Activated T-cell treated with anti-CD3 and anti-CD28 coated beads, Interleukin-2, amount 50 U/mL, for 4 hours (primary cell): ENCODE results near the gene SBF2. TPM values are rescaled to one million over a fixed set of nuclear protein-coding genes. Genes with fewer than 3 reads are reported as not detected.
"Not testable (repeated sequence)": the region's sequence is repeated elsewhere in the genome, so short reads cannot be mapped to it uniquely, and the experiment has no call there.

Experiments used
- ATAC-seq, 2 donors: fragments of 200-7000 bp; cut with Tn5 transposase; one replicate each; pipeline ENCODE4 v1.10.0; 2021
- DNase-seq: peaks from one replicate; pipeline ENCODE4 v3.0.0-alpha.2; 2020
- H3K27me3 Mint-ChIP-seq: one replicate; pipeline ENCODE4 v1.8.0; 2021; ENCODE audit warnings: low read depth, mixed read lengths
- H3K36me3 Mint-ChIP-seq: one replicate; pipeline ENCODE4 v1.8.0; 2022; ENCODE audit warnings: mixed read lengths; ENCODE audit not compliant: insufficient read depth
- H3K4me1 Mint-ChIP-seq: one replicate; pipeline ENCODE4 v1.8.0; 2021; ENCODE audit warnings: low read depth, mixed read lengths
- H3K4me3 Mint-ChIP-seq: one replicate; pipeline ENCODE4 v1.8.0; 2021; ENCODE audit warnings: mild to moderate bottlenecking, moderate library complexity, mixed read lengths
- H3K9me3 Mint-ChIP-seq: one replicate; pipeline ENCODE4 v1.8.0; 2021; ENCODE audit warnings: mixed read lengths
- total RNA-seq, 3 donors: library from RNA; stranded (reverse); gene quantifications; one replicate each; pipeline ENCODE4 v1.2.1, GENCODE V29; 2021

The SBF2 gene
- total RNA-seq, 3 donors from 2014 or later, result 3.0 to 6.9 (median 3.5) TPM

- DNase-seq, result no peak
- Mint-ChIP-seq H3K4me1 (no peaks in the 10 kb centered on the region), H3K36me3 (peaks cover 8% of the 10 kb centered on the region), H3K27me3 (no peaks in the 10 kb centered on the region), H3K9me3 (peaks cover 3% of the 10 kb centered on the region), H3K4me3 (no peak overlapping the region)
- no peak for ATAC-seq
Observed at GRCh38 chr11:9950462-9950861, 343.6 kb downstream of the SBF2 start.

- no peak for ATAC-seq
- H3K27me3 Mint-ChIP-seq, result no peaks in the 10 kb centered on the region
- DNase-seq, result no peak
- H3K4me3 Mint-ChIP-seq, result no peak overlapping the region
- H3K4me1 Mint-ChIP-seq, result no peaks in the 10 kb centered on the region
- H3K36me3 Mint-ChIP-seq, result peaks cover 9% of the 10 kb centered on the region
- H3K9me3 Mint-ChIP-seq, result peaks cover 9% of the 10 kb centered on the region
Observed at GRCh38 chr11:9947231-9947864, 346.7 kb downstream of the SBF2 start.

- H3K27me3 Mint-ChIP-seq, H3K36me3 Mint-ChIP-seq, H3K4me1 Mint-ChIP-seq, ATAC-seq, DNase-seq, H3K9me3 Mint-ChIP-seq, H3K4me3 Mint-ChIP-seq: not testable (repeated sequence)
Observed at GRCh38 chr11:9945680-9946079, 348.3 kb downstream of the SBF2 start.

GRCh38 chr11:9943386-9944110 lies 350.5 kb downstream of the SBF2 start:
- H3K4me3 Mint-ChIP-seq, result no peak overlapping the region
- no peaks in the 10 kb centered on the region for H3K4me1 Mint-ChIP-seq
- no peak for ATAC-seq
- H3K36me3 Mint-ChIP-seq, result peaks cover 5% of the 10 kb centered on the region
- H3K9me3 Mint-ChIP-seq, result peaks cover 9% of the 10 kb centered on the region
- no peaks in the 10 kb centered on the region for H3K27me3 Mint-ChIP-seq
- no peak for DNase-seq

GRCh38 chr11:9941991-9942390 lies 352.0 kb downstream of the SBF2 start:
- Mint-ChIP-seq H3K4me3 (no peak overlapping the region), H3K4me1 (no peaks in the 10 kb centered on the region), H3K9me3 (peaks cover 9% of the 10 kb centered on the region), H3K36me3 (peaks cover 3% of the 10 kb centered on the region), H3K27me3 (no peaks in the 10 kb centered on the region)
- DNase-seq (no peak), ATAC-seq (no peak)

GRCh38 chr11:9939150-9939549 lies 354.9 kb downstream of the SBF2 start:
- not testable (repeated sequence) for H3K9me3 Mint-ChIP-seq, H3K36me3 Mint-ChIP-seq, H3K27me3 Mint-ChIP-seq, DNase-seq, ATAC-seq, H3K4me3 Mint-ChIP-seq, H3K4me1 Mint-ChIP-seq

GRCh38 chr11:9936754-9937153 lies 357.3 kb downstream of the SBF2 start:
- H3K36me3 Mint-ChIP-seq, result peaks cover 14% of the 10 kb centered on the region
- H3K27me3 Mint-ChIP-seq, result no peaks in the 10 kb centered on the region
- no peak overlapping the region for H3K4me3 Mint-ChIP-seq
- no peak for ATAC-seq
- no peak for DNase-seq
- H3K9me3 Mint-ChIP-seq, result peaks cover 8% of the 10 kb centered on the region
- no peaks in the 10 kb centered on the region for H3K4me1 Mint-ChIP-seq

- DNase-seq, ATAC-seq, H3K9me3 Mint-ChIP-seq, H3K27me3 Mint-ChIP-seq, H3K4me1 Mint-ChIP-seq, H3K4me3 Mint-ChIP-seq: not testable (repeated sequence)
- H3K36me3 Mint-ChIP-seq, result peaks cover 25% of the 10 kb centered on the region
Observed at GRCh38 chr11:9932843-9933242, 361.2 kb downstream of the SBF2 start.

- H3K4me1 Mint-ChIP-seq, ATAC-seq, H3K9me3 Mint-ChIP-seq, H3K27me3 Mint-ChIP-seq, H3K4me3 Mint-ChIP-seq, DNase-seq: not testable (repeated sequence)
- peaks cover 20% of the 10 kb centered on the region for H3K36me3 Mint-ChIP-seq
Observed at GRCh38 chr11:9930562-9931331, 363.3 kb downstream of the SBF2 start.

- ATAC-seq (no peak), DNase-seq (no peak)
- H3K36me3 Mint-ChIP-seq, result peaks cover 17% of the 10 kb centered on the region
- no peaks in the 10 kb centered on the region for H3K4me1 Mint-ChIP-seq
- peaks cover 5% of the 10 kb centered on the region for H3K9me3 Mint-ChIP-seq
- H3K4me3 Mint-ChIP-seq, result no peak overlapping the region
- no peaks in the 10 kb centered on the region for H3K27me3 Mint-ChIP-seq
Observed at GRCh38 chr11:9927670-9928069, 366.3 kb downstream of the SBF2 start.

- DNase-seq (no peak), ATAC-seq (no peak)
- Mint-ChIP-seq H3K36me3 (no peaks in the 10 kb centered on the region), H3K27me3 (no peaks in the 10 kb centered on the region), H3K9me3 (no peaks in the 10 kb centered on the region), H3K4me1 (no peaks in the 10 kb centered on the region), H3K4me3 (no peak overlapping the region)
Observed at GRCh38 chr11:9923280-9923679, 370.7 kb downstream of the SBF2 start.

- Mint-ChIP-seq H3K27me3 (no peaks in the 10 kb centered on the region), H3K9me3 (no peaks in the 10 kb centered on the region), H3K4me1 (no peaks in the 10 kb centered on the region), H3K36me3 (peaks cover under 1% of the 10 kb centered on the region), H3K4me3 (no peak overlapping the region)
- ATAC-seq (no peak), DNase-seq (no peak)
Observed at GRCh38 chr11:9922806-9923205, 371.2 kb downstream of the SBF2 start.

- peaks cover 4% of the 10 kb centered on the region for H3K36me3 Mint-ChIP-seq
- DNase-seq (no peak), ATAC-seq (no peak)
- no peaks in the 10 kb centered on the region for H3K9me3 Mint-ChIP-seq
- no peaks in the 10 kb centered on the region for H3K4me1 Mint-ChIP-seq
- H3K27me3 Mint-ChIP-seq, result no peaks in the 10 kb centered on the region
- H3K4me3 Mint-ChIP-seq, result no peak overlapping the region
Observed at GRCh38 chr11:9916480-9916879, 377.5 kb downstream of the SBF2 start.

- no peak overlapping the region for H3K4me3 Mint-ChIP-seq
- H3K4me1 Mint-ChIP-seq, result no peaks in the 10 kb centered on the region
- peaks cover 4% of the 10 kb centered on the region for H3K36me3 Mint-ChIP-seq
- DNase-seq, result no peak
- no peaks in the 10 kb centered on the region for H3K9me3 Mint-ChIP-seq
- H3K27me3 Mint-ChIP-seq, result no peaks in the 10 kb centered on the region
- no peak for ATAC-seq
Observed at GRCh38 chr11:9914064-9914463, 380.0 kb downstream of the SBF2 start.
